Tibial nerve (tissue), 3 donors: ENCODE results near the gene AP1M2.

Experiments used
- CTCF ChIP-seq, 5 experiments: fragments of 200-600 bp in 3 of 5; fragments of 450-650 bp in 2 of 5; sonication (generic) in 3 of 5; IDR thresholded peaks; one replicate each; pipeline ENCODE4 v1.5.1; 2016 to 2019; ENCODE audit warnings: antibody characterized with exemption in 5 of 5, mild to moderate bottlenecking in 3 of 5, moderate library complexity in 2 of 5
- POLR2A ChIP-seq, 2 donors: fragments of 450-650 bp; IDR thresholded peaks; one replicate each; pipeline ENCODE4 v1.6.1; 2017; ENCODE audit warnings: antibody characterized with exemption in 2 of 2, mild to moderate bottlenecking in 2 of 2, moderate library complexity in 2 of 2

- TF ChIP-seq CTCF (IDR thresholded peaks at IDR 0.05) (no peak), POLR2A (IDR thresholded peaks at IDR 0.05) (no peak)
Observed at GRCh38 chr19:10543059-10543419, 44.1 kb downstream of the AP1M2 start.
